T-helper 9 cell (primary cell): ENCODE results near the gene PCSK9.
"Not testable (repeated sequence)": the region's sequence is repeated elsewhere in the genome, so short reads cannot be mapped to it uniquely, and the experiment has no call there.

ENCODE experiments used
- DNase-seq: peaks from one replicate; pipeline ENCODE4 v3.0.0-alpha.2; 2020

The PCSK9 gene

DNA sequence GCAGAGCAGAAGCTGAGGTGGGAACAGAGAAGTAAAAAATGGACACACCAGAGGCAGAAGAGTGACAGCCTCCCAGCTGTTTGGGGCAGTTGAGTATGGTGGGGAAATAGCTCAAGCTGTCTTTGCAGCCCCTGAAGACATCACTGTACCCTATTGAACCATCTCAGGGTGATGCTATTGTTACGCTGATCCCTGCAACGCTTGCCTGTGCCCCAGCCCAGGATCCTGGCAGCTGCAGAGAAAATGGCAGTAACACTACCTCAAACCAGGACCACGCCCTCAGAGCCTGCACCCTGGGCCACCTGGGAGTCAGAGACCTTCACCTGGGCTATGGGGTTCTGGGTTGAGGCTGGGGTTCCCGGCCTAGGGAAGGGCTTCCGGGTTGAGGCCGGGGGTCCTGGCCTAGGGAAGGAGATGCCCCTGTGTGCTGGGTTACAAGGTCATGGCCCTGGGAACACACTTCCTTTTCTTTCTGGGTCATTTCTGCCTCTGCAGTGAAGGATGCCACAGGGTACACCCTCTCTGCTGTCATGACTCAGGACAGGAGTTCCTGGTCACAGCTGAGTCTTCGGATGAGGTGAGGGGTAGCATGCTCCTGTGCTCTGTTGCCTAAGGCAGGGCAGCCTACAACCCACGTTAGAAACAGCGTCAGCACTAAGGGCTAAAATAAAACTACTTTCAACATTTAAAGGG lies 29.0 kb upstream of the PCSK9 start:
- no peak for DNase-seq

DNA sequence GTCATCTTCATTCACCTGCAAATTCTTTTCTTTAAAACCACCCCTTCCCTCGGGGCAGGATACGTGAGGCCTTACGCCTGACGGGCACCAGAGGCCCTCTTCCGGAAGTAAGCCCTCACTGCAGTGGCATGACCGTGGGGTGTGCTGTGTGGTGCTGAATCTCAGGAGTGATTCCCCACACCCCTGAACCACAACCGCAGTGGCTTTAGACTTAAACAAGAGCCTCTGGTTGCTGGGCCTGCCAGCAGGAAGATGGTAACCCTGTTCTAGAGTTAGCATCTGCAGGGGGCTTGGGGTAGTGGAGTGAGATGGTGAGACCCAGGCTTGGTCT lies 28.5 kb upstream of the PCSK9 start:
- no peak for DNase-seq

DNA sequence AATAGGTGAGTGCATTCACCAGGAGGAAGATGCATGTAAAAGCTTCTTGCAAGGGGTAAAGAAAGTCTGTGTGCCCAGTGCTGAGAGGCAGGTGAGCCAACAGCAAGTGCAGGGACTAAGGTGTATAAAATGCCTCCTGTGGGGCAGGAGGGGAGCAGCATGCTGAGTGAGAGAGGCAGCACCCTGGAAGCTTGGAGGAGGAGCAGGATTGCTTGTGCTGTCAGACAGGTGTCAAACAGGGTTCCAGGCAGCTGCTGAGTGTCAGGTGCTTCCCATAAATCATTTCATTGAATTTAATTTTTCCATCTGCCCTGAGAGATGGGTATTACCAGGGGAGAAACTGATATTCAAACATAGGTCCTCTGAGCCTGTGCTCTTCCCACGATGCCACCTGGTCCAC lies 26.7 kb upstream of the PCSK9 start:
- no peak for DNase-seq

DNA sequence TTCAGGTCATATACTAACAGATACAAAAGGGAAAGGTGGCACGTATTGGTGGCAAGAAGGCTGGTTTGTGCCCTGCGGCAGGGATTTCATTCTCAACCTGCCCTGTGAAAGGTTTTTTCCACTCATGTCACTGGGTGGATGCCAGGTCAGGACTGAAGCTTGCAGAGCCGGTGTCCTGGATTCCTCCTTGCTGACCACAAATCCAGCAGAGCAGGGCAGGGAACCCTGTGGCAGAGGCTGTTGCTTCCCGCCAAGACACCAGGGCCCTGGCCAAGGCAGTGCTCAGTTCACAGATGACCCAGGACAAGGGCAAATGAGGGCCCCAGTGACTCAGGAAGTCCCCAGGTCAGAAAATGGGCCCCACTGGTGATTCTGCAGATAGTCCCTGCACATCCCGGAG lies 24.2 kb upstream of the PCSK9 start:
- no peak for DNase-seq

DNA sequence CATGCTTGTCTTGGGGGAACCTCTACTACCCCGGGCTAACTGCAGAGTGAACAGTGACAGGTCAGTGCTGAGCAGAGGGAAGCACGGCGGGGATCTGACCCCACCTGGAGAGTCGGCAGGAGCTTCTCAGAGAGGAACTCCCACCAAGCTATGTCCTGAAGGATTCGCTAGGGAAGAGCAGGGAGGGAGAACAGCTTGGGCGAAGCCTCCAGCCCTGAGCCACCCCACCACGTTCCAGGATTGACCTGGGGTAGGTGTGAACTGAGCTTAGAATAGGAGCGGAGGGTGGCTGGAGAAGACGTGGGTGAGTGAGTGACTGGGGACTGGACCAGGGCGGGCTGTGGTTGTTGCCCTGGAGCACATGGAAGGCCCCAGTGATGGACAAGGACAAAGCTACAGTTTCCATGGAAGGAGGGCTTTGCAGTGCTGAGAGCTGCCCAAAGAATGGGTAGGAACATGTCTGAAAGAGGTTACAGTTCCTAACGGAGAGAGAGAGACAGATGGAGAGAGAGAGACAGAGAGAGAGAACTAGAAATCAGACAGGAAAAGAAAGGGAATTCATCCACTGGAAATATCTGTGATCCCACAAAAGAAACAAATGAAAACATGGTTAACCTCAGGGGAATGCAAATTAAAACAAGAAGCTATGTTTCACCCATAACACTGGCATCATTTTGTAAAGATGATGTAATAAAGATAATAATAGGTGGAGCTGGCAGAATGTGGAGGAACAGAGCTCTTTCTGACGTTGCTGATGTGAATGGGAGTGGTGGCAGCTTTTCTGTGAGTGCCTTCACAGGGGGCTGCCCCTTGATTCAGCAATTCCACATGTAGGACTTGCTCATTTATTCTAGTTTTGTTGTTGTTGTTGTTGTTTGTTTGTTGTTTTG lies 23.4 kb upstream of the PCSK9 start:
- no peak for DNase-seq

DNA sequence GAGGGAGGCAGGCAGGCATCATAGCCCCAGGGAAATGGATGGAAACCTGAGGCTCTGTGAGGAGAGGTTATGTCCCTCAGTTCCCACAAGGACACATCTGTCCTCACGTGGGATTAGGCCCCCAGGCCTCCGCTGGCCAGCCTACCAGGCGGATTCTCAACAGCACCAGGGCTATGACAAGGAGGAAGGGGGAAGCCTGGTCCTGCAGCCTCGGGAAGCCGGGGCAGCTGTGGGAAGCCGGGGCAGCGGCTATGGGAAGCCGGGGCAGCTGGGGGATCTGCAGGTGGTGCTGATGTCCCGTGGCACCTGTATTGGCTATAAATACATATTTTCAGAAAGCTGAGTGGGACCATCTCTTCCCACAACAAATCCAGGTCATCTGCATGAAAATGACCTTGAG lies 21.0 kb upstream of the PCSK9 start:
- no peak for DNase-seq

DNA sequence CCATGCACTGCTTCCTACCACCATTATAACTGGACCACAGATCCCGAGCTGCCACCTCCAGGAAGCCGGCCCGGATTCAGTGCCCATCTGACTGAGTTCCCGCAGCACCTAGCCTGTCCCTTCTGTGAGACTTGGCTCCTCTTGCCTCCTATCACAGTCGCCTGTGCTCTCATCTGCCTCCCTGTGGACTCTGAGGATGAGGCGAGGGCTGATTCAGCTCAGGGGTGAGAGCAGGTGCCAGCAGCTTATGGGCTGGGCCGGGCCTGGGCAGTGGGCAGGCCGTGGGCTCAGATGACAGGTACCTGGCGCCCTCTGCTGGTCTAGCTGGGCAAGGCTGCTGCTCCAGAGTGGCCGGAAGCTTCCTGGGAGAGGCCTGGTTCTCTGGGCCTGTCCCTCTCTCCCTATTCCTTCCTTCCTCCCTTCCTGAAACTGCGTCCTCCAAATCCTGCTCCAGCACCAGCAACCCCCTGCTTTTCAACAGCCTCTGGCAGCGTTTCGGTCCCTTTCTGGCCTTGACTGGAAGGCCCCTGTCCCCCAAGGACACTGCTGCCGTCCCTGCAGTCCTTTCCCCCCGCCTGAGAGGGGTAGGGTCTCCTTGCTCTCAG lies 17.3 kb upstream of the PCSK9 start:
- DNase-seq = peak; percentile 59

DNA sequence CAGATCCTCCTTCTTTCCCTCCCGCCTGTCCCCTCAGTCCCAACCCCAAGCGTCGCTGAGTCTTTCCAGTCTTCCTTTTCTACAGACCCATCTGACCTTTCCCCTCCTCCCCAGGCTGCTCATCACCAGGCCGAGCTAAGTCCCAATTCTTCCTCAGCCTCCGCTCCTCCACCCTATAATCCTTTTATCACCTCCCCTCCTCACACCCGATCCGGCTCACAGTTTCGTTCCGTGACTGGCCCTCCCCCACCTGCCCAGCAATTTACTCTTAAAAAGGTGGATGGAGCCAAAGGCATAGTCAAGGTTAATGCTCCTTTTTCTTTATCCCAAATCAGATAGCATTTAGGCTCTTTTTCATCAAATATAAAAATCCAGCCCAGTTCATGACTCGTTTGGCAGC lies 15.2 kb upstream of the PCSK9 start:
- not testable (repeated sequence) for DNase-seq

DNA sequence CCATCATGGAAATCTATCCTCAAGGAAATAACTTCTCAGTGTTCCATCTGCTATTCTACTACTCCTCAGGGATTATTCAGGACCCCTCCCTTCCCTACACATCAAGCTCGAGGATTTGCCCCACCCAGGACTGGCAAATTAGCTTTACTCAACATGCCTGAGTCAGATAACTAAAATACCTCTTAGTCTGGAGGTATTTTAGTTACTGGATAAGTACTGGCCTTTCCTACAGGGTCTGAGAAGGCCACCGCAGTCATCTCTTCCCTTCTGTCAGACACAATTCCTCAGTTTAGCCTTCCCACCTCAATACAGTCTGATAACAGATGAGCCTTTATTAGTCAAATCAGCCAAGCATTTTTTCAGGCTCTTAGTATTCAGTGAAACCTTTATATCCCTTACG lies 12.7 kb upstream of the PCSK9 start:
- not testable (repeated sequence) for DNase-seq

DNA sequence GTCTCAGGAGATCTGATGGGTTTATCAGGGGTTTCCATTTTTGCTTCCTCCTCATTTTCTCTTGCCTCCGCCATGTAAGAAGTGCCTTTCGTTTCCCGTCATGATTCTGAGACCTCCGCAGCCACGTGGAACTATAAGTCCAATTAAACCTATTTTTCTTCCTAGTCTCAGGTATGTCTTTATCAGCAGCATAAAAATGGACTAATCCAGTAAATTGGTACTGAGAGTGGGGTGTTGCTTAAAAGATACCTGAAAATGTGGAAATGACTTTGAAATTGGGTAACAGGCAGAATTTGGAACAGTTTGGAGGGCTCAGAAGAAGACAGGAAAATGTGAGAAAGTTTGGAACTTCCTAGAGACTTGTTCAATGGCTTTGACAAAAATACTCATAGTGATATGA lies 8.2 kb upstream of the PCSK9 start:
- DNase-seq = not testable (repeated sequence)

DNA sequence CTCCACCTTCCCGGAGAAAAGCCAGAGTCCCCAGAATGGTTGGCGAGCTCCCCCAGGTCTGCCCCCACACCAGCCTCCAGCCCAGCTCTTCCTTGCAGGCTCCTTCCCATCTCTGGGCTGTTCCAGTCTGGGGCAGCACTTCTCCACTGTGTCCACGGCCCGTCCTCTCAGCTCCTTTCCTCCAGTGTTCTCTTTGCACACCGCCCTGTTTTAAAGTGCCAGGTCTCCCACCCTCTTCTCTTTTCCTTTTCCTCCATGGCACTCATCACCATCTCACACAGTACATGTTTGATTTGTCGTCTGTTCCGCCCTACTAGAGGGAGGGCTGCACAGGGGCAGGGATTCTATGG lies 6.1 kb upstream of the PCSK9 start:
- no peak for DNase-seq

DNA sequence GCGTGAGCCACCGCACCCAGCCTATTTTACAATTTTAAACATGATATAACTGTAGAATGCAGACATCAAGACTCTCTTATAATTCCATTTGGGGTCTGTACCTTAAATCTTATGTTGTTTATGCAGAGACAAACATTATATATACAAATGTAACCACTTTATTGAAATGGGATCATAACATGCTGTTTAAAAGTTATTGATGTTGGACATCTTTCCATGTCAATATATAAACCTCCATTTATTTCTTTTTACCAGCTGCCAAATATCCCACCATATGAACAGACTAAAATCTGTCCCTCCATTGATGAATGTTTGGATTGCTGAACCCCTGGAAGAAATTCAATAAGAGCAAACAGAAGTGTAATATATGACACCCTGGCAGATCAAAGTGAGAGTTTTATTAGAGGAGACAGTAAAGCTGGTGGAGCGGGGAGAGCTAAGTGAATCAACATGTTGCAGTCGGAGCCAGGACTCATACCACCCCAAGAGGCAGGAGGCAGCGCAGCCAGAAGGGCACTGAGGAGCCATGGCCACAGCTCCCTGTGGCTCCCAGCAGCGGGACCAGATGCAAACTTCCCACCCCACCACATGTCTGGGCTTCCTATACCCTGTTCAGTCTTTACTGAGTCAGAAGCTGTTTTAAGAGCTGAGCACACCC lies 4.7 kb upstream of the PCSK9 start:
- no peak for DNase-seq

DNA sequence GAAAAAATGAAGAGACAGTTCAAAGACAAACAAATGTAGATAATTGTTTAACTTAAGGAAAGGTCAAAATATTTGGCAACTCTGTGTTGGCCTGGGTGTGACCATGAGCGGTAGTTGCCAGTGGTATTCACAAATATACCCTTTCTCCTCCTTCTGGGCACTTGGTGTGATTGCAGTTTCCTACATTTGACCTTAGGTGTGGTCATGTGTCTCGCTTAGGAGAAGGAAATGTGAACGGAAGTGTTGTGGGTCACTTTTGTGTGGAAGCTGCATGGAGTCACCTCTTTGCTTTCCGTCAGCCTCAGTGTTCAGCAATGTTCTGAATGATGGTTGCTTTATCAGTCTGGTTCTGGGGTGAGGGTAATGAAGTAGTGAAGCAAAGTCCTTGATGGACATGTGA lies 3.4 kb upstream of the PCSK9 start:
- no peak for DNase-seq

DNA sequence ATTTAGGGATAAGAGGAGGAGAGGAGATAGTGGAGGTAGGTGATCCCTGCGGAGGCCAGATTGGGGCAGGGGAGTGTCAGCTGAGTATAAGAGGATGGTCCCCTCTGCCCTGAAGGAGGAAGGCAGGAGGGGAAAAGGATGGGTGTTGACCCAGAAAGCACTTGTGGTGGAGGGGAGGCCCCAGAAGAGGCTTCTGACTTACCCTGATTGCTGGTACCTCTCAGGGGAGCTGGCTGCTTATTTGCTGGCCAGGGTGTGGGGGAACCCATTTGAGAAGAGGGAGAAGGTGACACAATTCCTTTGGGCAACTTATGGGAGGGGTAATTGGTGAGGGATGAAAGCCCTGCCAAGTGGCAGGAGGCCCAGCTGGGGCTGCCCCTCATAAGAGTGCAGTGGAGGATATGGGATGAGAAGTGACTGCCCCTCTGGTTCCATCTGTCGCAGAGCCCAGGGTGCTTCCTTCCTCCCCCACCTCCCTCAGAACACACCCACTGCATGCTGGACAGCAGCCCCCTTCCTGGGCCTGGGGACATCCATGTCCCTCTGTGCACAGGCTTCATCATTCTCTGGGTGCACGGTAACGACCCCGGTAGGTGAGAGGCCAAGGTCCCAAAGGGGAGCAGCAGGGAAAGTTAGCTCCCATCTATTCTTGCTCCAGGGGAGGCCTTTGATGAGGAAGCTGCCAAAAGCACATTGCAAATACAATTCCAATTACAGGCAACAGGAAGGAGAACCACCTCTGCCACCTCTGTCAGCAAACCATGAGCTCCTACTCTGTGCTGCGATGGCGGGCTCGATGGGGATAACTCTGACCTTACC lies 1.4 kb upstream of the PCSK9 start:
- DNase-seq = no peak

DNA sequence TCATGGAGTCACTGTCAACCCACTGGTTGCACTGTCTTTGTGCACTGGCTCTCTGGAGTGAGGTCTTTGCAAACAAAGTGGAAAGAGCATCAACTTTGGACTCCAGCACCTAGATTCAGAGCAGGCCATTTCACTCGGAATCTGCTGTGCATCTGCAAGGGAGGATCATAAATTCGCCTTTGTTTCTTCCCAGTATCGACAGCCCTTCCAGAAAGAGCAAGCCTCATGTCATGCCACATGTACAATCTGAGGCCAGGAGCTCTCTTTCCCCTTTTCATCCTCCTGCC lies 853 bp upstream of the PCSK9 start:
- no peak for DNase-seq

DNA sequence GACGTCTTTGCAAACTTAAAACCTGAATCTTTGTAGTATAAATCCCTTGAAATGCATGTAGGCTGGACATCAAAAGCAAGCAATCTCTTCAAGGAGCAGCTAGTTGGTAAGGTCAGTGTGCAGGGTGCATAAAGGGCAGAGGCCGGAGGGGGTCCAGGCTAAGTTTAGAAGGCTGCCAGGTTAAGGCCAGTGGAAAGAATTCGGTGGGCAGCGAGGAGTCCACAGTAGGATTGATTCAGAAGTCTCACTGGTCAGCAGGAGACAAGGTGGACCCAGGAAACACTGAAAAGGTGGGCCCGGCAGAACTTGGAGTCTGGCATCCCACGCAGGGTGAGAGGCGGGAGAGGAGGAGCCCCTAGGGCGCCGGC lies 390 bp upstream of the PCSK9 start:
- DNase-seq = no peak

DNA sequence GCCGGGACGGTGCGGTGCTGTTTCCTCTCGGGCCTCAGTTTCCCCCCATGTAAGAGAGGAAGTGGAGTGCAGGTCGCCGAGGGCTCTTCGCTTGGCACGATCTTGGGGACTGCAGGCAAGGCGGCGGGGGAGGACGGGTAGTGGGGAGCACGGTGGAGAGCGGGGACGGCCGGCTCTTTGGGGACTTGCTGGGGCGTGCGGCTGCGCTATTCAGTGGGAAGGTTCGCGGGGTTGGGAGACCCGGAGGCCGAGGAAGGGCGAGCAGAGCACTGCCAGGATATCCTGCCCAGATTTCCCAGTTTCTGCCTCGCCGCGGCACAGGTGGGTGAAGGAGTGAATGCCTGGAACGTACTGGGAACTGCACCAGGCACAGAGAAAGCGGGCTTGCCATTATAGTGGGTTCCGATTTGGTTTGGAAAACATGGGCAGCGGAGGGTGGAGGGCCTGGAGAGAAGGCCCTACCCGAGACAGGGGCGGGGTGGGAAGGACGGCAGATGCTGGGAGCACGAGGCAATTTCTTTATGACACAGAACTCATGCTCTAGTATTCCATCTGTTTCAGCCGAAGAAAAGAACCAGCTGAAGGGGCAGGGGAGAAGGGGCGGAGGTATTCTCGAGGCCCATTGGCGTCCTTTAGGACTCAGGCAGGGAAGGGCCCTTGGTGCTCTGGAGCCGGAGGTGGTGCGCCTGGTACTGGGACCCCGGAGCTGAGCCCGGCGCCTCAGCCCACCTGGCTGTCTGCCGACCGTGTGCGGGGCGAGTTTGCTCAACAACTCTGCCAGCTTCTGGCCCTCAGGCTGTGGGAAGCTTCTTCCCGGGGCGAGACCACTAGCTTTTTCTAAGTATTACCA lies 960 bp downstream of the PCSK9 start:
- DNase-seq = no peak

DNA sequence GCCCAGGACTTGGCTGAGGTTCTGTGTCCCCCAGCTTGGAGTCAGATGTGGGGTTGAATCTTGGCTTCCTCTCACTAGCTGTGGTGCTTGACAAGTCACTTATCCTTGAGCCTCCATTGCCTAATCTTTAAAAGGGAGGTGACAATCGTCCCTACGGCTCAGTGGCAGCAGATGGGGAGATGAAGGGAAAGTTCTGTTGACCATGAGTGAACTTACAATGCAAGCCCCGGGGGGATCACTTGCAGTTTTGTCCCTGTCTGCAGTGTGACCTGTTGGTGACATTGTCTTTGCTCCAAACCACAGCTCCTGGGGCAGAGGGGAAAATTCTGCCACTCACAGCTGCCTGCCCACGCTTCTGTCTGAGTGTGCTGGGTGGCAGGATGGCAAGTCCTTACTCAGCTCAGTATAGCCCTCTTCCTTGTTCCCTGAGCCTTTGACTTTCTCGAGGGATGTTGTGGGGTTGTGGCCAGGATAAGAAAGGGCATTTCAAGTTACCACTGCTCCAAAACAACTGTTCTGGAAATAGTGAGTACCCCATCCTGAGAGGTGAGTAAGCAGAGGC lies 1.7 kb downstream of the PCSK9 start:
- no peak for DNase-seq

DNA sequence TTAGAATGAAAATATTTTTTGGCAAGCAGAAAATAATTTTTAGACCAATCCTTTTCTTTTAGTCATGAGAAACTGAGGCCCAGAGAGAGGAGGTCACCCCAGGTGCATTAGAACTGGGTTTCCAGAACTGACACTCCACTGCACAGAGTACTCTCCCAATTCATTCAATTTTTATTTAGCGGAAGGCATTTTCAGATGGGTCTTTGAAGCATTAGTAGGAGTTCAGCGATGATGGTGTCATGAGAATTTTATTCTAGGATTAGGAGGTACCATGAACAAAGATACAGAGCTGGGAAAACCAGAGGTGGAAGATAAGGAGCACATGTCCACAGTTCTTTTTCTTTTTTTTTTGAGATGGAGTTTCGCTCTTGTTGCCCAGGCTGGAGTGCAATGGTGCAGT lies 2.3 kb downstream of the PCSK9 start:
- DNase-seq = no peak

DNA sequence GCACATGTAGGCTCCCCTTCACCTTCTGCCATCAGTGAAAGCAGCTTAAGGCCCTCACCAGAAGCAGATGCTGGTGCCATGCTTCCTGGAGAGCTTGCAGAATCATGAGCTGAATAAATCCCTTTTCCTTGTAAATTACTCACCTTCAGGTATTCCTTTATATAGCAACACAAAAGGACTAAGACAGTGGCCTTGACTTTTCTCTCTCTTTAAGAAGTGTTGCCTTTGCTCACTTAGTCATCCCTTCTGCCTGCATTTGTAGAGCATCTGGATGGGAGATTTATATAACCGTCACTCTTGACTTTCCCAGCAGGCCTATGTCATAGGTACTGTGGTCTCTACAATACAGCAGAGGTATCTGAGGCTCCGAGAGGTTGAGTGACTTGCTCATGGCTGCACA lies 3.7 kb downstream of the PCSK9 start:
- DNase-seq = no peak

DNA sequence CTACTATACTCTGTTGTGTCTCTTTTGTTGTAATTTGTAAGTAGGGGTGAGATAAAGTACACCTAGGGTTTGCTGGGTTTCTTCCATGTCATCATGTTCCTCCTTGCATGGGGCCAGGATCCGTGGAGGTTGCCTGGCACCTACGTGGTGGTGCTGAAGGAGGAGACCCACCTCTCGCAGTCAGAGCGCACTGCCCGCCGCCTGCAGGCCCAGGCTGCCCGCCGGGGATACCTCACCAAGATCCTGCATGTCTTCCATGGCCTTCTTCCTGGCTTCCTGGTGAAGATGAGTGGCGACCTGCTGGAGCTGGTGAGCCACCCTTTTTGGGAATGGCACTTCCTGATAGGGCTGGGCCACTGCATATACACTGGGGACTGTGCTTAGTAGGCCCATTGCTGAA lies 4.4 kb downstream of the PCSK9 start:
- no peak for DNase-seq
